Right lung (tissue), 5 donors: Measurements from ENCODE around the gene KRTAP9-2. TPM values are rescaled to one million over a fixed set of nuclear protein-coding genes. Genes with fewer than 3 reads are reported as not detected.

Source experiments
- polyA plus RNA-seq, 5 donors: library from polyadenylated mRNA; unstranded; fragments of 120-200 nt; gene quantifications; one replicate each; pipeline versions ENCODE4 v1.2.1 to v1.2.3, GENCODE V29; 2013; ENCODE audit warnings: inconsistent platforms in 1 of 5, low replicate concordance in 1 of 5; ENCODE audit not compliant: insufficient read length in 5 of 5, insufficient read depth in 1 of 5

The KRTAP9-2 gene
- polyA plus RNA-seq, 5 donors: not detected

Other genes with a start within 250 kb of the KRTAP9-2 start
- under 1 TPM in 2 of 5 donors, not detected in 3; 0.06 to 0.70 TPM for gene KRT40, start 242.3 kb upstream of the KRTAP9-2 start, polyA plus RNA-seq
- not detected for gene KRTAP3-3, start 232.5 kb upstream of the KRTAP9-2 start, polyA plus RNA-seq
- not detected for gene KRTAP3-2, start 226.7 kb upstream of the KRTAP9-2 start, polyA plus RNA-seq
- not detected for gene KRTAP3-1, start 217.5 kb upstream of the KRTAP9-2 start, polyA plus RNA-seq
- gene KRTAP1-5, start 199.4 kb upstream of the KRTAP9-2 start, polyA plus RNA-seq: not detected
- not detected for gene KRTAP1-4, start 196.5 kb upstream of the KRTAP9-2 start, polyA plus RNA-seq
- gene KRTAP1-3, start 191.8 kb upstream of the KRTAP9-2 start, polyA plus RNA-seq: not detected
- not detected for gene KRTAP1-1, start 185.2 kb upstream of the KRTAP9-2 start, polyA plus RNA-seq
- gene KRTAP2-1, start 179.3 kb upstream of the KRTAP9-2 start, polyA plus RNA-seq: not detected
- not detected for gene KRTAP2-2, start 171.4 kb upstream of the KRTAP9-2 start, polyA plus RNA-seq
- gene KRTAP2-3, start 166.5 kb upstream of the KRTAP9-2 start, polyA plus RNA-seq: not detected
- gene KRTAP2-4, start 160.8 kb upstream of the KRTAP9-2 start, polyA plus RNA-seq: not detected
- gene KRTAP4-7, start 142.5 kb upstream of the KRTAP9-2 start, polyA plus RNA-seq: not detected
- not detected for gene KRTAP4-8, start 128.5 kb upstream of the KRTAP9-2 start, polyA plus RNA-seq
- not detected for gene KRTAP4-16, start 124.4 kb upstream of the KRTAP9-2 start, polyA plus RNA-seq
- gene KRTAP4-9, start 121.3 kb upstream of the KRTAP9-2 start, polyA plus RNA-seq: not detected
- gene KRTAP4-11, start 108.3 kb upstream of the KRTAP9-2 start, polyA plus RNA-seq: under 1 TPM in 1 of 5 donors, not detected in 4; 0.13 TPM
- gene KRTAP4-12, start 102.5 kb upstream of the KRTAP9-2 start, polyA plus RNA-seq: not detected
- gene KRTAP4-6, start 86.1 kb upstream of the KRTAP9-2 start, polyA plus RNA-seq: not detected
- gene KRTAP4-5, start 76.8 kb upstream of the KRTAP9-2 start, polyA plus RNA-seq: not detected
- not detected for gene KRTAP4-4, start 65.9 kb upstream of the KRTAP9-2 start, polyA plus RNA-seq
- not detected for gene KRTAP4-3, start 58.4 kb upstream of the KRTAP9-2 start, polyA plus RNA-seq
- gene KRTAP4-2, start 48.4 kb upstream of the KRTAP9-2 start, polyA plus RNA-seq: not detected
- not detected for gene KRTAP4-1, start 41.7 kb upstream of the KRTAP9-2 start, polyA plus RNA-seq
- gene KRTAP9-1, start 36.8 kb upstream of the KRTAP9-2 start, polyA plus RNA-seq: not detected
- not detected for gene KRTAP9-3, start 5.8 kb downstream of the KRTAP9-2 start, polyA plus RNA-seq
- gene KRTAP9-8, start 11.4 kb downstream of the KRTAP9-2 start, polyA plus RNA-seq: not detected
- gene KRTAP9-4, start 23.0 kb downstream of the KRTAP9-2 start, polyA plus RNA-seq: not detected
- gene KRTAP9-9, start 28.7 kb downstream of the KRTAP9-2 start, polyA plus RNA-seq: not detected
- gene KRTAP9-6, start 38.7 kb downstream of the KRTAP9-2 start, polyA plus RNA-seq: under 1 TPM; 0.13 to 0.25 (median 0.18) TPM
- not detected for gene KRTAP9-7, start 49.0 kb downstream of the KRTAP9-2 start, polyA plus RNA-seq
- gene KRTAP29-1, start 76.2 kb downstream of the KRTAP9-2 start, polyA plus RNA-seq: not detected
- gene KRTAP16-1, start 82.7 kb downstream of the KRTAP9-2 start, polyA plus RNA-seq: not detected
- gene KRTAP17-1, start 89.1 kb downstream of the KRTAP9-2 start, polyA plus RNA-seq: not detected
- not detected for gene KRT33A, start 124.2 kb downstream of the KRTAP9-2 start, polyA plus RNA-seq
- gene KRT33B, start 143.2 kb downstream of the KRTAP9-2 start, polyA plus RNA-seq: not detected
- gene KRT34, start 155.7 kb downstream of the KRTAP9-2 start, polyA plus RNA-seq: not detected
- under 1 TPM in 1 of 5 donors, not detected in 4; 0.32 TPM for gene KRT31, start 171.0 kb downstream of the KRTAP9-2 start, polyA plus RNA-seq
- gene KRT37, start 197.9 kb downstream of the KRTAP9-2 start, polyA plus RNA-seq: not detected
- gene KRT38, start 214.3 kb downstream of the KRTAP9-2 start, polyA plus RNA-seq: not detected
- gene KRT32, start 240.7 kb downstream of the KRTAP9-2 start, polyA plus RNA-seq: not detected